H1 (cell line): ENCODE results near the gene SLX4.

ENCODE experiments used
- CBX5 ChIP-seq: fragments of 300-800, 300-1000 bp; sonication (generic); IDR thresholded peaks from 2 replicates; pipeline ENCODE4 v1.7.1; 2016; ENCODE audit warnings: antibody characterized with exemption, low read length, low read depth
- EZH2 ChIP-seq: fragments of 200-600 bp; sonication (generic); IDR thresholded peaks from 2 replicates; pipeline ENCODE4 v1.7.1; 2012; ENCODE audit warnings: low read depth, mild to moderate bottlenecking, moderate library complexity, low read length, inconsistent platforms; ENCODE audit not compliant: severe bottlenecking
- GABPA ChIP-seq: IDR thresholded peaks from 2 replicates; pipeline ENCODE4 v1.6.1; 2011; ENCODE audit warnings: mild to moderate bottlenecking, low read length, moderate library complexity, borderline replicate concordance; ENCODE audit not compliant: insufficient read depth
- RBBP5 ChIP-seq: IDR thresholded peaks from 2 replicates; pipeline ENCODE4 v1.7.1; 2012; ENCODE audit warnings: low read depth, mild to moderate bottlenecking, inconsistent platforms, low read length, moderate library complexity, borderline replicate concordance
- YY1 ChIP-seq: IDR thresholded peaks from 2 replicates; pipeline ENCODE4 v1.6.1; 2011; ENCODE audit warnings: low read depth, mild to moderate bottlenecking, low read length
- TF ChIP-seq, protein P1 (sequence below): IDR thresholded peaks from 2 replicates; pipeline ENCODE4 v1.6.1; 2011; ENCODE audit warnings: low read length, improper control_type of control experiment
- TF ChIP-seq, protein P2 (sequence below), 3 experiments: IDR thresholded peaks; 1 replicate in 2 of 3; 2 replicates in 1 of 3; pipeline versions ENCODE4 v1.5.1 to v1.6.1; 2011; ENCODE audit warnings: low read length in 3 of 3, mild to moderate bottlenecking in 3 of 3, inconsistent platforms in 2 of 3, low read depth in 1 of 3, moderate library complexity in 1 of 3; ENCODE audit not compliant: insufficient read depth in 1 of 3; ENCODE audit errors: control extremely low read depth in 1 of 3

DNA sequence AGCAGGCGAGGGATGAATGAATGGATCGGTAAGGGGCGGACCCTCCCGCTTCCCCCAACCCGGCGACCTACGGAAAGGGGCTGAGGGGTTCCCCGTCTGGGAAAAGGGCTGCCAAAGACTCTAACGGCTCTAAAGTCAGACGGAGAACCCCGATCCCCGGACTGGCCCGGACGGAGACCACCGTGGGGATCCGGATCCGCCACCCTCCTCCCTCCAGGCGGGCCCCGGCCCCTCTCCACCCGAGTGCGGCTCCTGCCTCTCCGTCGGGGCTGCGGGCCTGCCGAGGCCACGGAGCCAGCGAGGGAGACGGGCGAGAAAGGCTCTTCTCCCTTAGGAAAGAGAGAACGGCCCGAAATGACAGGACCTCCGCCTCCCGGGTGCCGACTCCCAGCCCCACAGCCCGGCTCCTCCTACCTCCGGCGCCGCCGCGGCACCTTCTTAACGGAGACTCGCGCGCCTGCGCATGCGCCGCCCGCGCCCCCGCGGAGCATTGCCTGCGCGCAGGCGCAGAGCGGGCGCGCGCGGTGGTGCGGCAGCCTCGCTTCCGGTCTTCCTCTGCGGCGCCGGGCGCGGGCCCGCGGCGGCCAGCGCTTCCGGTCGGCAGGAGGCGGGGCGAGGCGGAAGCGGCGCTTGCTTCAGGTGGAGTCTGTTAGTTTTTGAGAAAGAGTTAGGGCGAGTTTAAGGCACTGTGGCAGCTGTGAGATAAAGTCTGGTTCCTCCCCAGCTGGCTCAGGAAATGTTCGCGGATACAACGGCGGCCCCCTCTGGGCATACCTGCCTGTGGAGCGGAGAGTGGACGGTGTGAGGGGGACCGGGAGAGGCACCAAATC, at the start of gene SLX4:
- TF ChIP-seq, protein P1, sequence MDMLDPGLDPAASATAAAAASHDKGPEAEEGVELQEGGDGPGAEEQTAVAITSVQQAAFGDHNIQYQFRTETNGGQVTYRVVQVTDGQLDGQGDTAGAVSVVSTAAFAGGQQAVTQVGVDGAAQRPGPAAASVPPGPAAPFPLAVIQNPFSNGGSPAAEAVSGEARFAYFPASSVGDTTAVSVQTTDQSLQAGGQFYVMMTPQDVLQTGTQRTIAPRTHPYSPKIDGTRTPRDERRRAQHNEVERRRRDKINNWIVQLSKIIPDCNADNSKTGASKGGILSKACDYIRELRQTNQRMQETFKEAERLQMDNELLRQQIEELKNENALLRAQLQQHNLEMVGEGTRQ: no peak
- TF ChIP-seq EZH2 (no peak), CBX5 (no peak), GABPA (peak; percentile 86; the same call in 1 of the 2 replicates), RBBP5 (peak; percentile 49; the same call in 1 of the 2 replicates), YY1 (no peak)
- TF ChIP-seq, protein P2, sequence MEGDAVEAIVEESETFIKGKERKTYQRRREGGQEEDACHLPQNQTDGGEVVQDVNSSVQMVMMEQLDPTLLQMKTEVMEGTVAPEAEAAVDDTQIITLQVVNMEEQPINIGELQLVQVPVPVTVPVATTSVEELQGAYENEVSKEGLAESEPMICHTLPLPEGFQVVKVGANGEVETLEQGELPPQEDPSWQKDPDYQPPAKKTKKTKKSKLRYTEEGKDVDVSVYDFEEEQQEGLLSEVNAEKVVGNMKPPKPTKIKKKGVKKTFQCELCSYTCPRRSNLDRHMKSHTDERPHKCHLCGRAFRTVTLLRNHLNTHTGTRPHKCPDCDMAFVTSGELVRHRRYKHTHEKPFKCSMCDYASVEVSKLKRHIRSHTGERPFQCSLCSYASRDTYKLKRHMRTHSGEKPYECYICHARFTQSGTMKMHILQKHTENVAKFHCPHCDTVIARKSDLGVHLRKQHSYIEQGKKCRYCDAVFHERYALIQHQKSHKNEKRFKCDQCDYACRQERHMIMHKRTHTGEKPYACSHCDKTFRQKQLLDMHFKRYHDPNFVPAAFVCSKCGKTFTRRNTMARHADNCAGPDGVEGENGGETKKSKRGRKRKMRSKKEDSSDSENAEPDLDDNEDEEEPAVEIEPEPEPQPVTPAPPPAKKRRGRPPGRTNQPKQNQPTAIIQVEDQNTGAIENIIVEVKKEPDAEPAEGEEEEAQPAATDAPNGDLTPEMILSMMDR (IDR thresholded peaks at IDR 0.05; ENCODE audit: control extremely low read depth in 1 of 3, insufficient read depth in 1 of 3, low read depth in 1 of 3, low read length in 3 of 3): no peak
